Activated CD4-positive, CD25-positive, alpha-beta regulatory T cell treated with anti-CD3 and anti-CD28 coated beads, Interleukin-2, amount 50 U/mL, for 72 hours (primary cell): Measurements from ENCODE around the gene TOGARAM2.

Experiments used
- DNase-seq: peaks from one replicate; pipeline ENCODE4 v3.0.0; 2021

TOGARAM2 gene

GRCh38 chr2:29000481-29000880, 19.4 kb downstream of the TOGARAM2 start:
- DNase-seq: no peak

- no peak for DNase-seq
Observed at GRCh38 chr2:29000956-29001355, 19.9 kb downstream of the TOGARAM2 start.

GRCh38 chr2:29001806-29002205, 20.7 kb downstream of the TOGARAM2 start:
- DNase-seq: no peak

- no peak for DNase-seq
Observed at GRCh38 chr2:29004755-29005154, 23.7 kb downstream of the TOGARAM2 start.

GRCh38 chr2:29005331-29005730, 24.2 kb downstream of the TOGARAM2 start:
- DNase-seq: no peak

GRCh38 chr2:29006092-29006979, 25.2 kb downstream of the TOGARAM2 start:
- DNase-seq: no peak

GRCh38 chr2:29006980-29007301, 25.8 kb downstream of the TOGARAM2 start:
- DNase-seq: no peak

- no peak for DNase-seq
Observed at GRCh38 chr2:29009270-29009669, 28.2 kb downstream of the TOGARAM2 start.

- DNase-seq: no peak
Observed at GRCh38 chr2:29009711-29010677, 28.9 kb downstream of the TOGARAM2 start.

- DNase-seq: no peak
Observed at GRCh38 chr2:29010946-29011345, 29.8 kb downstream of the TOGARAM2 start.

GRCh38 chr2:29011418-29012060, 30.4 kb downstream of the TOGARAM2 start:
- DNase-seq: peak; percentile 61

GRCh38 chr2:29012211-29012681, 31.1 kb downstream of the TOGARAM2 start:
- DNase-seq: no peak

GRCh38 chr2:29013057-29013780, 32.1 kb downstream of the TOGARAM2 start:
- DNase-seq: no peak

GRCh38 chr2:29014331-29014730, 33.2 kb downstream of the TOGARAM2 start:
- DNase-seq: peak; percentile 41

GRCh38 chr2:29014811-29015421, 33.8 kb downstream of the TOGARAM2 start:
- peak; percentile 55 for DNase-seq

- DNase-seq: no peak
Observed at GRCh38 chr2:29015701-29016470, 34.8 kb downstream of the TOGARAM2 start.

GRCh38 chr2:29016504-29016903, 35.4 kb downstream of the TOGARAM2 start:
- no peak for DNase-seq

- no peak for DNase-seq
Observed at GRCh38 chr2:29017716-29018435, 36.8 kb downstream of the TOGARAM2 start.

- no peak for DNase-seq
Observed at GRCh38 chr2:29021886-29022285, 40.8 kb downstream of the TOGARAM2 start.

GRCh38 chr2:29022679-29023078, 41.6 kb downstream of the TOGARAM2 start:
- no peak for DNase-seq
